Fibroblast of skin of abdomen (primary cell): ENCODE measurements around the gene OR10P1.

Source experiments
- DNase-seq: peaks from one replicate; pipeline ENCODE4 v3.0.0-alpha.2; 2013

Gene OR10P1

GRCh38 chr12:55686366-55687010, 49.8 kb downstream of the OR10P1 start:
- DNase-seq, result no peak
